ENCODE data around the gene RBM43. TPM values are rescaled to one million over a fixed set of nuclear protein-coding genes. Genes with fewer than 3 reads are reported as not detected.

RBM43 gene
- total and polyA plus RNA-seq, 7 experiments from 2014 or later: 4.9 to 19.2 (median 11.7) TPM

DNA sequence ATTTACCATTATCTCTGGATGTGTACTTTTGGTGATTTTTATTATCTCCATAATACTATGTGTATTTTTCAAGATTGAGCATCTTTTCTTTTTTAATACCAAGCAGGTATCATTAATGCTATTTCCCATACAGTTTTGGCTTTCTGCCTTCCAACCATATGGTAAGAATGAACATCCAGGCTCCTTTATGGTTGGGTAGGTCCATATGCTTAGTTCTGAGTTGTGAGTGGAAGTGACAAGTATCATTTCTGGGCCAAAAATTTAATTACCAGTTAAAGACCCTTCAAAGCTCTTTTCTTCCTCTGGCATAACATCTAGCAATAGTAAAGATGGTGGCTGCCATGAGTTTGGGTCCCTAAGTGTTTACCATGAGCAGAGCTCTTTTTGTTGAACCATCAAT lies 4.3 kb upstream of the RBM43 start:
- H3K4me1 Mint-ChIP-seq: peaks cover 2 to 21% (median 15%) of the 10 kb centered on the region in 7 donors
- CTCF ChIA-PET: no interaction called here
- peaks cover 0 to 18% (median 8%) of the 10 kb centered on the region in 3 experiments for H3K36me3 ChIP-seq (ENCODE audit: control insufficient read depth in 2 of 3, insufficient read depth in 3 of 3, low read length in 3 of 3)
- H3K9me3 Mint-ChIP-seq: peaks cover 0 to 4% (median 0%) of the 10 kb centered on the region in 11 donors
- peaks cover 2 to 28% (median 11%) of the 10 kb centered on the region in 5 donors for H3K36me3 Mint-ChIP-seq
- no peaks in the 10 kb centered on the region for H3K4me1 ChIP-seq (ENCODE audit: control insufficient read depth in 2 of 2, insufficient read depth in 2 of 2, low read length in 2 of 2)
- no peak overlapping the region for H3K27ac ChIP-seq (ENCODE audit: low read depth, low read length)
- H3K4me3 Mint-ChIP-seq: no peak overlapping the region
- intact Hi-C loops (cut with micrococcal nuclease): loop anchor here (10.0 kb wide), 2 partner anchors 759 to 1681 kb away; partner anchors contain the start of gene MMADHC (in 1 of the 2)
- H3K27me3 Mint-ChIP-seq: no peaks in the 10 kb centered on the region
- DNase-seq (no peak), ATAC-seq (no peak)
- H3K27ac Mint-ChIP-seq: no peak overlapping the region
- H3K9me3 ChIP-seq (ENCODE audit: control insufficient read depth in 2 of 3, low read length in 3 of 3): no peaks in the 10 kb centered on the region
- H3K27me3 ChIP-seq (ENCODE audit: control insufficient read depth in 2 of 2, insufficient read depth in 2 of 2, low read length in 2 of 2): no peaks in the 10 kb centered on the region
- POLR2A ChIA-PET: interaction anchor here (0.7 to 1.4 kb wide), 2 partner anchors 12 to 18 kb away, joined by 3 read pairs; no protein-coding TSS in a partner anchor
- H3K4me3 ChIP-seq (ENCODE audit: low read length): no peak overlapping the region

DNA sequence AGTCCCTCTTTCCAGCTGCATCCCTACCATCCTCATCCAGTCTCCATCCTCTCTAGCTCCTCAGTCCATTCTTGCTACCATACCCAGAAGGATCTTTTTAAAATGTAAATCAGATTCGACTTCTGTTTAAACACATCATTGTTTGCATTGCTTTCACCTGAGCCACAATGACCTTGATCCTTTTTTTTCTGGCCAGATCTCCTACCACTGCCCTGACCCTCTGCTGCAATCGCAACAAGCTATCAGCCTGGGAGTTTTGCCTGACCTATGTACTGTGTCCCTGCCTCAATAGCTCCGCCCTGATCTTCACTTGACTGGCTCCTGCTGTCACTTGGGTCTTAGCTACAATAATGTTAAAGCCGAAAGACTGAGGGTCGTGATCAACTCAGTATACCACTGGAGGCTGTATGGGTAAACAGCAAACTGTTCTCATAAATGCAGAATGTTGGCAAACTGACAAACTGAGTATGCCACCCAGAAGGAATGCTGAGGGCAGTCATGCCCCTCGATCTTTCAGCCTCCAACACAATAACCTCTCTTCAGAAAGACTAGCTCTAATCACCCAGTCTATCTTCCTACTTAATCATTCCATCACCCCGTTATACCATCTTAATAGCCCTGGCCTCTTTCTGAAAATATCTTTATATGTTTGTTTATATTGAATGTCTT lies 2.6 kb upstream of the RBM43 start:
- H3K4me1 Mint-ChIP-seq: peaks cover 7 to 33% (median 26%) of the 10 kb centered on the region in 7 donors
- intact Hi-C loops (cut with micrococcal nuclease): loop anchor here (5.0 to 10.0 kb wide), 5 partner anchors 563 to 1679 kb away; partner anchors contain the start of genes STAM2 (in 2 of the 2), ARL5A (in 1 of the 2), ARL6IP6 (in 1 of the 2) and MMADHC (in 1 of the 2)
- peak overlapping the region in 7 of 9 donors; percentile 0 to 84 (median 43) for H3K27ac Mint-ChIP-seq
- no peaks in the 10 kb centered on the region for H3K4me1 ChIP-seq (ENCODE audit: control insufficient read depth in 2 of 2, insufficient read depth in 2 of 2, low read length in 2 of 2)
- H3K9me3 Mint-ChIP-seq: peaks cover 0 to 4% (median 0%) of the 10 kb centered on the region in 11 donors
- DNase-seq: no peak
- POLR2A ChIA-PET: interaction anchor here (0.9 to 5.4 kb wide), 3 partner anchors 17 to 1453 kb away, joined by 4 to 92 read pairs (median 17); partner anchors contain the start of genes NMI and PRPF40A
- peaks cover 0 to 4% (median 0%) of the 10 kb centered on the region in 3 experiments for H3K36me3 ChIP-seq (ENCODE audit: control insufficient read depth in 2 of 3, insufficient read depth in 3 of 3, low read length in 3 of 3)
- no peaks in the 10 kb centered on the region for H3K9me3 ChIP-seq (ENCODE audit: control insufficient read depth in 2 of 3, low read length in 3 of 3)
- H3K27me3 Mint-ChIP-seq: no peaks in the 10 kb centered on the region
- no peaks in the 10 kb centered on the region for H3K27me3 ChIP-seq (ENCODE audit: control insufficient read depth in 2 of 2, insufficient read depth in 2 of 2, low read length in 2 of 2)
- H3K4me3 Mint-ChIP-seq: peak overlapping the region in 3 of 10 donors; percentile 0 to 41 (median 24)
- CTCF ChIA-PET: no interaction called here
- H3K36me3 Mint-ChIP-seq: peaks cover 0 to 21% (median 3%) of the 10 kb centered on the region in 5 donors
- no peak overlapping the region for H3K27ac ChIP-seq (ENCODE audit: low read depth, low read length)
- no peak for ATAC-seq
- no peak overlapping the region for H3K4me3 ChIP-seq (ENCODE audit: low read length)

DNA sequence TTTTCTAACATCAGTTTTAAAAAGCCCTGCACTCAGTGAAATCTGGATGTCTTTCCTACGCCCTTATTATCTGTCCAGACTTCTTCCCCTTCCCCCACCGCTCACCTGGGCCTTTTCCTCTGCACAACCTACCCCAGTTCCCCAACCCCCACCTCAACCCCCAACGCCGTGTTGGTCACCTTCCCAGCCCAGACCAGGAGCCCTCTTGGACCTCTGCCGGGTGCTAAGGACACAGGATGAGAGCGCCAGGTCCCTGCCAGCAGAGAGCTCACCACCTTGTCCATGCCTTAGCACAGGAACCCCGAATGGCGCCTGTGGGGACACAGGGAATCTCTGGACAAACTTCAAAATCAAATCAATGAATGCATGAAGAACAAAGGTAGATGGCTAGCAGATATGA lies 966 bp upstream of the RBM43 start:
- DNase-seq: no peak
- H3K4me3 Mint-ChIP-seq: peak overlapping the region; percentile 39 to 98 (median 95)
- H3K27me3 ChIP-seq (ENCODE audit: control insufficient read depth in 2 of 2, insufficient read depth in 2 of 2, low read length in 2 of 2): no peaks in the 10 kb centered on the region
- H3K27me3 Mint-ChIP-seq: no peaks in the 10 kb centered on the region
- POLR2A ChIA-PET: interaction anchor here (0.9 to 5.4 kb wide), 5 partner anchors 16 to 175 kb away, joined by 3 to 92 read pairs (median 4); partner anchors contain the start of genes NMI and RIF1
- CTCF ChIA-PET: no interaction called here
- no peak overlapping the region for H3K4me3 ChIP-seq (ENCODE audit: low read length)
- H3K4me1 ChIP-seq (ENCODE audit: control insufficient read depth in 2 of 2, insufficient read depth in 2 of 2, low read length in 2 of 2): no peaks in the 10 kb centered on the region
- peaks cover 0 to 4% (median 0%) of the 10 kb centered on the region in 3 experiments for H3K36me3 ChIP-seq (ENCODE audit: control insufficient read depth in 2 of 3, insufficient read depth in 3 of 3, low read length in 3 of 3)
- no peak for ATAC-seq
- H3K4me1 Mint-ChIP-seq: peaks cover 8 to 43% (median 29%) of the 10 kb centered on the region in 7 donors
- peak overlapping the region; percentile 39 to 99 (median 98) for H3K27ac Mint-ChIP-seq
- intact Hi-C loops (cut with micrococcal nuclease): loop anchor here (5.0 to 10.0 kb wide), 5 partner anchors 565 to 1678 kb away; partner anchors contain the start of genes STAM2 (in 2 of the 2), ARL5A (in 1 of the 2), ARL6IP6 (in 1 of the 2) and MMADHC (in 1 of the 2)
- H3K9me3 ChIP-seq (ENCODE audit: control insufficient read depth in 2 of 3, low read length in 3 of 3): no peaks in the 10 kb centered on the region
- no peak overlapping the region for H3K27ac ChIP-seq (ENCODE audit: low read depth, low read length)
- H3K36me3 Mint-ChIP-seq: peaks cover 0 to 14% (median 0%) of the 10 kb centered on the region in 5 donors
- peaks cover 0 to 2% (median 0%) of the 10 kb centered on the region in 11 donors for H3K9me3 Mint-ChIP-seq

DNA sequence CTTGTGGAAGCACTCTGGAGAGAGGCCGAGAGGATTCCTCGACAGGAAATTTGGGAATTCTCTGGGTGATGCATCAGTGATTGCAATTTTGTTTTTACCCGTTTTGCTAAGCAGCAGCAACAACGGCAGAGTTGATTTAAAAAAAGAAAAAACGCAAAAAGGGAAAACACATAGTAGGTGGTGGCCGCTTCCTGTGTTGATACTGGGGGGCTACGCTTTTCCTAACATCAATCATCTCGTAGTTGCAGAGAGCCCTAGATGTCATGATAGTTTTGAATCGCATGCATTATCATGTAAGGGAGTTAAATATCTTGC lies 271 bp upstream of the RBM43 start:
- CTCF ChIA-PET: interaction anchor here (0.6 to 2.0 kb wide), 2 partner anchors 148 to 165 kb away, joined by 3 to 4 read pairs; partner anchors contain the start of gene RIF1
- ATAC-seq: no peak
- H3K27ac ChIP-seq (ENCODE audit: low read depth, low read length): peak overlapping the region; percentile 96

DNA sequence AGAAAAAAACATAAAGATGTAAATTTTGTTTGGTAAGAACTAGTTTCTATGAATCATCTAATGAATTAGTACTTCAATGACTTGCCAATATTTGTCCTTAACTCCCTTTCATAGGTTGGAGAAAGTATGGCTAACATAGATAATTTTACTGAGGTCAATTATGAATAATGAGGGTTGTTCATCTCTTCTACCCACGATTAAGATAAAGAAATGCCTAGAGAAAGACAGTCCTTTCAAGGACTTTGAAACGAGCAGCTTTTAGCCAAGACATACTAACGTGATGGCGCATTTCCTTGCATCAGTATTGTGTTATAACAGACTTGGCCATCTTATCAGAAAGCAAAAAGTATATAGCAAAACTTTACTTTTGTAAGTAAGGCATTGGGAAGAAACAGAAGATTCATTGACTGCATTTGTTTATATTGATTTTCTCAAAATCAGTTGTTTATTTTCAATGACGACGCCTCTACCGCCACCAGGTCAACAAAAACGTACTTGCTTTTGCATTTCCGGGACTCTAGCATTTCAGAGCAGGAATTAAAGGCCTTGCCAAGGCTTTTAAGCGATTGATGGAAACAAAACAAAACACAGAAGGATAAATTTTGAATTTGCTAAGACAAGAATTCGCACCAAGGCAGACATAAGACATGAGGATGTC lies 961 bp downstream of the RBM43 start:
- Histone ChIP-seq H3K4me1 (ENCODE audit: control insufficient read depth in 2 of 2, insufficient read depth in 2 of 2, low read length in 2 of 2) (no peaks in the 10 kb centered on the region), H3K27me3 (ENCODE audit: control insufficient read depth in 2 of 2, insufficient read depth in 2 of 2, low read length in 2 of 2) (no peaks in the 10 kb centered on the region), H3K9me3 (ENCODE audit: control insufficient read depth in 2 of 3, low read length in 3 of 3) (no peaks in the 10 kb centered on the region), H3K27ac (ENCODE audit: low read depth, low read length) (peak overlapping the region; percentile 96), H3K4me3 (ENCODE audit: low read length) (peak overlapping the region; percentile 87), H3K36me3 (ENCODE audit: control insufficient read depth in 2 of 3, insufficient read depth in 3 of 3, low read length in 3 of 3) (peaks cover 0 to 5% (median 0%) of the 10 kb centered on the region in 3 experiments)
- ChIA-PET CTCF (interaction anchor here (2.0 kb wide), 1 partner anchor 149 kb away, joined by 4 read pairs; the partner anchor contains the start of gene RIF1), POLR2A (interaction anchor here (0.6 to 5.4 kb wide), 12 partner anchors 16 to 1674 kb away, joined by 3 to 92 read pairs (median 4); partner anchors contain the start of genes MMADHC, NMI and RIF1)
- Mint-ChIP-seq H3K27ac (peak overlapping the region; percentile 87 to 99 (median 98)), H3K27me3 (no peaks in the 10 kb centered on the region), H3K4me3 (peak overlapping the region; percentile 85 to 98 (median 96)), H3K4me1 (peaks cover 11 to 50% (median 31%) of the 10 kb centered on the region in 7 donors), H3K36me3 (peaks cover 0 to 10% (median 4%) of the 10 kb centered on the region in 5 donors), H3K9me3 (peaks cover 0 to 2% (median 0%) of the 10 kb centered on the region in 11 donors)
- ATAC-seq (peak; percentile 9), DNase-seq (peak in 3 of 9 donors; percentile 25 to 66 (median 56))
- intact Hi-C loops (cut with micrococcal nuclease): loop anchor here (1.0 to 10.0 kb wide), 13 partner anchors 10 to 1676 kb away; partner anchors contain the start of genes ARL5A (in 2 of the 2), MMADHC (in 2 of the 2), NMI (in 2 of the 2) and PRPF40A (in 2 of the 2)

More for the DNA sequence above, 271 bp upstream of the RBM43 start:
- intact Hi-C loops (cut with micrococcal nuclease): loop anchor here (1.0 to 10.0 kb wide), 13 partner anchors 8 to 1677 kb away; partner anchors contain the start of genes ARL5A (in 2 of the 2), MMADHC (in 2 of the 2), NMI (in 2 of the 2) and PRPF40A (in 2 of the 2)
- Mint-ChIP-seq H3K27ac (peak overlapping the region; percentile 90 to 99 (median 98)), H3K4me3 (peak overlapping the region; percentile 85 to 98 (median 96)), H3K27me3 (no peaks in the 10 kb centered on the region), H3K36me3 (peaks cover 0 to 13% (median 2%) of the 10 kb centered on the region in 5 donors), H3K9me3 (peaks cover 0 to 2% (median 0%) of the 10 kb centered on the region in 11 donors), H3K4me1 (peaks cover 11 to 46% (median 31%) of the 10 kb centered on the region in 7 donors)
- no peaks in the 10 kb centered on the region for H3K9me3 ChIP-seq (ENCODE audit: control insufficient read depth in 2 of 3, low read length in 3 of 3)
- no peaks in the 10 kb centered on the region for H3K4me1 ChIP-seq (ENCODE audit: control insufficient read depth in 2 of 2, insufficient read depth in 2 of 2, low read length in 2 of 2)
- no peak for DNase-seq
- peak overlapping the region; percentile 87 for H3K4me3 ChIP-seq (ENCODE audit: low read length)
- H3K36me3 ChIP-seq (ENCODE audit: control insufficient read depth in 2 of 3, insufficient read depth in 3 of 3, low read length in 3 of 3): peaks cover 0 to 4% (median 0%) of the 10 kb centered on the region in 3 experiments
- POLR2A ChIA-PET: interaction anchor here (0.7 to 5.4 kb wide), 10 partner anchors 8 to 1675 kb away, joined by 3 to 92 read pairs (median 5); partner anchors contain the start of genes MMADHC, NMI and RIF1
- H3K27me3 ChIP-seq (ENCODE audit: control insufficient read depth in 2 of 2, insufficient read depth in 2 of 2, low read length in 2 of 2): no peaks in the 10 kb centered on the region

DNA sequence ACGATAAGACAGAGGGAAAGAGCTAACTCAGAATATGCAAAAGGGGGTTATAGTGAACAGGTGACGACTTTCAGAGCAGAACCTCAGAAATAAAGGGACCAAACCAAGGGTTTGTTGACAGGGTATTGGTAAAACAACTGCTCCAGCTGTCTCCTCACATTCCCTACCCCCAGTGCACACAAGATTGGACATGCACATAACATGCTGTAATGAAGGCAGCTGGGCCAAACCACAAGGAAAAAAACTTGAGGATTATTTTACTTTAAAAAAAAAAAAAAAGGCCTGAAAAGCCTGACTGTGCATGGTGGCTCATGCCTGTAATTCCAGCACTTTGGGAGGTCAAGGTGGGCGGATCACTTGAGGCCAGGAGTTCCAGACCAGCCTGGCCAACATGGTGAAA lies 3.5 kb downstream of the RBM43 start:
- Mint-ChIP-seq H3K27me3 (no peaks in the 10 kb centered on the region), H3K36me3 (peaks cover 7 to 24% (median 21%) of the 10 kb centered on the region in 5 donors), H3K4me3 (peak overlapping the region in 1 of 10 donors; percentile 51), H3K4me1 (peaks cover 18 to 59% (median 39%) of the 10 kb centered on the region in 7 donors), H3K9me3 (peaks cover 0 to 2% (median 0%) of the 10 kb centered on the region in 11 donors), H3K27ac (peak overlapping the region in 2 of 9 donors; percentile 21 to 59)
- ChIA-PET CTCF (interaction anchor here (0.6 kb wide), 1 partner anchor 1720 kb away, joined by 4 read pairs; no protein-coding TSS in a partner anchor), POLR2A (no interaction called here)
- Histone ChIP-seq H3K9me3 (ENCODE audit: control insufficient read depth in 2 of 3, low read length in 3 of 3) (no peaks in the 10 kb centered on the region), H3K36me3 (ENCODE audit: control insufficient read depth in 2 of 3, insufficient read depth in 3 of 3, low read length in 3 of 3) (peaks cover 0 to 20% (median 0%) of the 10 kb centered on the region in 3 experiments), H3K27ac (ENCODE audit: low read depth, low read length) (no peak overlapping the region), H3K4me1 (ENCODE audit: control insufficient read depth in 2 of 2, insufficient read depth in 2 of 2, low read length in 2 of 2) (no peaks in the 10 kb centered on the region), H3K27me3 (ENCODE audit: control insufficient read depth in 2 of 2, insufficient read depth in 2 of 2, low read length in 2 of 2) (no peaks in the 10 kb centered on the region), H3K4me3 (ENCODE audit: low read length) (no peak overlapping the region)
- DNase-seq: no peak
- no peak for ATAC-seq
- intact Hi-C loops (cut with micrococcal nuclease): no loop called here
